PC-9 (cell line): ENCODE measurements around the gene GAK. TPM values are rescaled to one million over a fixed set of nuclear protein-coding genes. Genes with fewer than 3 reads are reported as not detected.

ENCODE experiments used
- BruUV-seq: library from RNA; stranded (reverse); fragments of 400-500 nt; replicated peaks from 2 replicates; lab custom pipeline; 2021; lab: Mats Ljungman, UMichigan
- CTCF ChIA-PET: fragments of 300-600 bp; sonication (Branson Sonifier 250); formaldehyde crosslinking; loops from one replicate; lab custom pipeline; 2022; ENCODE audit warnings: antibody characterized with exemption; lab: Charles Lee
- POLR2A ChIA-PET: fragments of 300-600 bp; sonication (Branson Sonifier 250); formaldehyde crosslinking; loops from one replicate; lab custom pipeline; 2022; ENCODE audit warnings: antibody characterized with exemption; ENCODE audit not compliant: unreplicated experiment; lab: Charles Lee
- DNase-seq, 2 experiments: peaks; one replicate each; pipeline versions ENCODE4 v3.0.0 to v3.0.0-alpha.2; 2015 to 2022; ENCODE audit warnings: mixed read lengths in 1 of 2
- H2AFZ ChIP-seq: fragments of 200-600 bp; sonication (generic); 2 replicates; pipeline ENCODE4 v1.8.1; 2017; ENCODE audit warnings: antibody characterized with exemption
- H3F3A ChIP-seq: fragments of 200-600 bp; sonication (generic); 2 replicates; pipeline ENCODE4 v1.8.1; 2017; ENCODE audit warnings: antibody characterized with exemption, mild to moderate bottlenecking, low read depth; ENCODE audit not compliant: insufficient read depth
- H3K27ac ChIP-seq: fragments of 200-600 bp; sonication (generic); 2 replicates; pipeline ENCODE4 v1.6.1; 2016; ENCODE audit warnings: mixed run types
- H3K27me3 ChIP-seq: fragments of 200-600 bp; sonication (generic); 2 replicates; pipeline ENCODE4 v1.6.1; 2016; ENCODE audit warnings: low read depth, mixed run types; ENCODE audit not compliant: insufficient read depth
- H3K36me3 ChIP-seq: fragments of 200-600 bp; sonication (generic); 2 replicates; pipeline ENCODE4 v1.6.1; 2016; ENCODE audit warnings: low read depth, mixed run types
- H3K4me1 ChIP-seq: fragments of 200-600 bp; sonication (generic); replicated peaks from 2 replicates; pipeline ENCODE4 v1.6.1; 2016; ENCODE audit warnings: mixed run types; ENCODE audit not compliant: insufficient read depth
- H3K4me2 ChIP-seq: fragments of 200-600 bp; sonication (generic); 2 replicates; pipeline ENCODE4 v1.6.1; 2017; ENCODE audit warnings: mixed run types
- H3K4me3 ChIP-seq: fragments of 200-600 bp; sonication (generic); 2 replicates; pipeline ENCODE4 v1.6.1; 2016; ENCODE audit warnings: mixed run types
- H3K79me2 ChIP-seq: fragments of 200-600 bp; sonication (generic); 2 replicates; pipeline ENCODE4 v1.6.1; 2017; ENCODE audit warnings: low read depth, mixed run types
- H3K9me2 ChIP-seq: fragments of 200-600 bp; sonication (generic); 2 replicates; pipeline ENCODE4 v1.8.1; 2017; ENCODE audit warnings: mild to moderate bottlenecking; ENCODE audit not compliant: insufficient read depth
- H3K9me3 ChIP-seq: fragments of 200-600 bp; sonication (generic); 2 replicates; pipeline ENCODE4 v1.8.1; 2016; ENCODE audit warnings: low read depth; ENCODE audit not compliant: insufficient read depth
- H4K20me1 ChIP-seq: fragments of 200-600 bp; sonication (generic); 2 replicates; pipeline ENCODE4 v1.8.1; 2017; ENCODE audit not compliant: insufficient read depth
- CTCF ChIP-seq: fragments of 200-600 bp; sonication (generic); conservative IDR thresholded peaks from 2 replicates; pipeline ENCODE4 v1.6.1; 2017; ENCODE audit warnings: mixed run types, antibody characterized with exemption, mild to moderate bottlenecking, moderate library complexity
- EZH2 ChIP-seq: fragments of 200-600 bp; sonication (generic); IDR thresholded peaks from 2 replicates; pipeline ENCODE4 v1.8.0; 2017; ENCODE audit warnings: antibody characterized with exemption, low read depth
- intact Hi-C: fragments of 100-400 bp; cut with micrococcal nuclease; formaldehyde crosslinking; loops from one replicate; pipeline ENCODE4 v1.10.0; 2022; ENCODE audit not compliant: unreplicated experiment
- total RNA-seq: library from RNA; stranded (reverse); gene quantifications from 2 replicates; pipeline ENCODE4 v1.2.3, GENCODE V29; 2021

GAK gene
- total RNA-seq, 1 experiment from 2014 or later = 114 TPM

DNA sequence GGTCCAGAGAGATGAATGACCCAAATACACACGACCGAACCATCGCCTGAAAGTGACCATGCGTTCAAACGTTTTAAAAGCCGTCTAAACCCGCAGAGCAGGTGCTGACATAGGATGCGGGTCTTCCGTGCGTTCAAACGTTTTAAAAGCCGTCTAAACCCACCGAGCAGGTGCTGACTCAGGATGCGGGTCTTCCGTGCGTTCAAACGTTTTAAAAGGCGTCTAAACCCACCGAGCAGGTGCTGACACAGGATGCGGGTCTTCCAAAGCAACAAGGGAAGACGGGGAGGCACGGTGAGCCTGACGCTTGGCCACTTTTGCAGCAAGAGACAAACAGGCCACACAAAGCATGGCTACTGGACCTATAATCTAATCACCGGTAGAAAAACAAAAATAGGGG, 47.2 kb downstream of the GAK start:
- no TSS peak for BruUV-seq
- intact Hi-C loops = no loop called here
- POLR2A ChIA-PET = no interaction called here
- H3K27ac ChIP-seq = no peak overlapping the region
- H3K9me3 ChIP-seq = no peaks in the 10 kb centered on the region
- no peak overlapping the region for H3K4me2 ChIP-seq
- H3K27me3 ChIP-seq = no peaks in the 10 kb centered on the region
- H3K4me3 ChIP-seq = no peak overlapping the region
- CTCF ChIA-PET = no interaction called here
- no peaks in the 10 kb centered on the region for H3K79me2 ChIP-seq
- H2AFZ ChIP-seq = no peak overlapping the region
- H3K9me2 ChIP-seq = no peaks in the 10 kb centered on the region
- no peaks in the 10 kb centered on the region; the same call in 1 of the 2 replicates for H4K20me1 ChIP-seq
- no peak for DNase-seq
- TF ChIP-seq EZH2 (no peak), CTCF (no peak)
- H3K36me3 ChIP-seq = no peaks in the 10 kb centered on the region
- H3K4me1 ChIP-seq = no peaks in the 10 kb centered on the region
- H3F3A ChIP-seq = peaks cover 7% of the 10 kb centered on the region; the same call in 1 of the 2 replicates

DNA sequence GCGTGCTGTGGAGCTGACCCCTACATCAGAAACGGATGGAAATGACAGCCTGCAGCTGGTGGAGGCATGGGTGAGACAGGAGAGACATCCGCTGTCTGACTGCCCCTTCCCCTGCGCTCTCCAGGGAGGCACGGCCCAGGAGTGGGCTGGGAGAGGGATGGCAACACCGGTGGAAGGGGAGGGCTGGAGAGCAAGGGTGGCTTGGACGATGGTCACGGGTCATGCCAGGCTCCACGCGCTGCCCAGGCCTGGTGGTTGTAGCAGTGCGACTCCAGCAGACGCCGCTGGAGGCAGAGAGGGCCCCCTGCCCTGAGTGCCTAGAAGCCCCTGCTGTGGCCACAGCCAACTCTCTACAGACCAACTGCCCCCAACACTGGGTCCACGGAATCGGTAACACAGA, 47.9 kb downstream of the GAK start:
- no peak overlapping the region for H3K27ac ChIP-seq
- BruUV-seq = no TSS peak

GRCh38 chr4:883377-884095, 48.6 kb downstream of the GAK start:
- Histone ChIP-seq H3K79me2 (no peaks in the 10 kb centered on the region), H3K27ac (no peak overlapping the region), H3K9me2 (no peaks in the 10 kb centered on the region), H3F3A (peaks cover 7% of the 10 kb centered on the region; the same call in 1 of the 2 replicates), H3K9me3 (no peaks in the 10 kb centered on the region), H3K4me3 (no peak overlapping the region), H3K4me2 (no peak overlapping the region), H3K27me3 (no peaks in the 10 kb centered on the region), H3K36me3 (no peaks in the 10 kb centered on the region), H3K4me1 (no peaks in the 10 kb centered on the region), H4K20me1 (no peaks in the 10 kb centered on the region; the same call in 1 of the 2 replicates), H2AFZ (no peak overlapping the region)
- TF ChIP-seq EZH2 (no peak), CTCF (no peak)
- intact Hi-C loops = no loop called here
- DNase-seq = no peak
- CTCF ChIA-PET = no interaction called here
- BruUV-seq = no TSS peak
- POLR2A ChIA-PET = no interaction called here

More for the DNA sequence above, 47.9 kb downstream of the GAK start:
- H2AFZ ChIP-seq = no peak overlapping the region
- H3K27me3 ChIP-seq = no peaks in the 10 kb centered on the region
- intact Hi-C loops = no loop called here
- CTCF ChIA-PET = no interaction called here
- POLR2A ChIA-PET = no interaction called here
- no peak overlapping the region for H3K4me3 ChIP-seq
- H3K9me2 ChIP-seq = no peaks in the 10 kb centered on the region
- peaks cover 7% of the 10 kb centered on the region; the same call in 1 of the 2 replicates for H3F3A ChIP-seq
- TF ChIP-seq CTCF = no peak
- no peak for TF ChIP-seq EZH2
- DNase-seq = no peak
- no peaks in the 10 kb centered on the region for H3K9me3 ChIP-seq
- H4K20me1 ChIP-seq = no peaks in the 10 kb centered on the region; the same call in 1 of the 2 replicates
- no peaks in the 10 kb centered on the region for H3K79me2 ChIP-seq
- no peak overlapping the region for H3K4me2 ChIP-seq
- H3K4me1 ChIP-seq = no peaks in the 10 kb centered on the region
- H3K36me3 ChIP-seq = no peaks in the 10 kb centered on the region
